Upper lobe of left lung (tissue), 4 donors: ENCODE results near the gene MRPL33.

Experiments
- CTCF ChIP-seq, 6 experiments: fragments of 450-650 bp in 4 of 6; fragments of 200-600 bp in 2 of 6; sonication (generic) in 2 of 6; IDR thresholded peaks; one replicate each; pipeline ENCODE4 v1.5.1; 2016 to 2019; ENCODE audit warnings: antibody characterized with exemption in 6 of 6
- EP300 ChIP-seq, 4 donors: sonication (generic); formaldehyde crosslinking; IDR thresholded peaks; one replicate each; pipeline ENCODE4 v1.5.1; 2017; ENCODE audit warnings: antibody characterized with exemption in 4 of 4, control low read depth in 2 of 4
- POLR2A ChIP-seq, 4 donors: fragments of 450-650 bp; IDR thresholded peaks; one replicate each; pipeline ENCODE4 v1.5.1; 2016 to 2017; ENCODE audit warnings: antibody characterized with exemption in 4 of 4, mild to moderate bottlenecking in 2 of 4
- POLR2AphosphoS5 ChIP-seq, 2 donors: sonication (generic); formaldehyde crosslinking; IDR thresholded peaks; one replicate each; pipeline ENCODE4 v1.5.1; 2017; ENCODE audit warnings: antibody characterized with exemption in 2 of 2

DNA sequence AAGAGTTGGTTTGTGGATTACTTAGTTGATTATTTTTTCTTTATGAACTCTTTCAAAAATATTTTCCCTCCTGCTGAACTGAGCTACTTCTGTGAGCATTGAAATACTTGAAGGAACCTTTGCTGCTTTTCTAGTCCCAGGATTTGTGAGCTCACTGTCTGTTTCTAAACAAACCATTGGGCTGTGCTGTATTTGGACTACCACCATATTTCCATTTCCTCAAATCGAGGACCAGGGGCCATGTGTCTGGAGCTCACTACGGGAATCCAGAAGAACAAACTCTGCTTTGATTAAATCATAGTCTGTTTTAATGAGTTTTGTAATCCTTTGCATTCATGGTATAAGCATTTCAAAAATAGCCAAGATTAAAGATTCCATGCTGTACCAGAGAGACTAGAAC lies 1.3 kb downstream of the MRPL33 start:
- TF ChIP-seq POLR2AphosphoS5 (IDR thresholded peaks at IDR 0.05): no peak
- no peak for TF ChIP-seq CTCF (IDR thresholded peaks at IDR 0.05)
- no peak for TF ChIP-seq EP300 (IDR thresholded peaks at IDR 0.05)
- no peak for TF ChIP-seq POLR2A (IDR thresholded peaks at IDR 0.05)
